Loucy (cell line): ENCODE data around the gene DHX29.

Experiments
- EZH2phosphoT487 ChIP-seq: fragments of 200-600 bp; IDR thresholded peaks from 2 replicates; pipeline ENCODE4 v1.6.1; 2018; ENCODE audit warnings: antibody characterized with exemption, mild to moderate bottlenecking, moderate library complexity, borderline replicate concordance
- TF ChIP-seq, protein P1 (sequence below): fragments of 200-600 bp; sonication (generic); conservative IDR thresholded peaks from 2 replicates; pipeline ENCODE4 v1.5.1; 2014; ENCODE audit warnings: mild to moderate bottlenecking, antibody characterized with exemption, low read length

DNA sequence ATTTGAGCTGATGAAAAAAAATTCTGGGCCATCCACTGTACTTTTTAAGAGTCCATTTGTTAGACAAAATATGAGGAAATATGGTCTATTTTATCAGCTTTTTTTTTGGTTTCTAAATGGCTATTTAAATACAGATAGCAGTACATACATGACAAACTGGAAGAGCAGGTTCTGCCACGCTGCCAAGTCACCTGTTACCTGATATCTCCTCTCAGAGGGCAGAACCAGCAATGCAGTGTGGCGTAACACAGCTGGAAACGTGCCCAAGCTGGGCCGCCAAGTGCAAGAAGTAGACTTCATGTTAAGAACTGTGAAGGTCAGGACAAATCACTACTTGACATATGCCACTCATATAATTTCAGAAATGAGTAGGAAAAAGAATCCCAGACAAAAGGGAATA lies 88.5 kb downstream of the DHX29 start:
- TF ChIP-seq, protein P1, sequence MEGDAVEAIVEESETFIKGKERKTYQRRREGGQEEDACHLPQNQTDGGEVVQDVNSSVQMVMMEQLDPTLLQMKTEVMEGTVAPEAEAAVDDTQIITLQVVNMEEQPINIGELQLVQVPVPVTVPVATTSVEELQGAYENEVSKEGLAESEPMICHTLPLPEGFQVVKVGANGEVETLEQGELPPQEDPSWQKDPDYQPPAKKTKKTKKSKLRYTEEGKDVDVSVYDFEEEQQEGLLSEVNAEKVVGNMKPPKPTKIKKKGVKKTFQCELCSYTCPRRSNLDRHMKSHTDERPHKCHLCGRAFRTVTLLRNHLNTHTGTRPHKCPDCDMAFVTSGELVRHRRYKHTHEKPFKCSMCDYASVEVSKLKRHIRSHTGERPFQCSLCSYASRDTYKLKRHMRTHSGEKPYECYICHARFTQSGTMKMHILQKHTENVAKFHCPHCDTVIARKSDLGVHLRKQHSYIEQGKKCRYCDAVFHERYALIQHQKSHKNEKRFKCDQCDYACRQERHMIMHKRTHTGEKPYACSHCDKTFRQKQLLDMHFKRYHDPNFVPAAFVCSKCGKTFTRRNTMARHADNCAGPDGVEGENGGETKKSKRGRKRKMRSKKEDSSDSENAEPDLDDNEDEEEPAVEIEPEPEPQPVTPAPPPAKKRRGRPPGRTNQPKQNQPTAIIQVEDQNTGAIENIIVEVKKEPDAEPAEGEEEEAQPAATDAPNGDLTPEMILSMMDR: no peak
- no peak for TF ChIP-seq EZH2phosphoT487
